NCI-H524 (cell line): ENCODE results near the gene ACBD4.

Source experiments
- DNase-seq, 2 experiments: peaks; one replicate each; lab custom pipeline; 2025; lab: John Stamatoyannopoulos, UW

Gene ACBD4

GRCh38 chr17:45155483-45155882 is 20.0 kb downstream of the ACBD4 start:
- no peak for DNase-seq

- DNase-seq = no peak
Observed at GRCh38 chr17:45156242-45156641, 20.8 kb downstream of the ACBD4 start.

- DNase-seq = peak; percentile 62 to 85
Observed at GRCh38 chr17:45160447-45161287, 25.2 kb downstream of the ACBD4 start.

- DNase-seq = peak; percentile 100
Observed at GRCh38 chr17:45161288-45162024, 26.0 kb downstream of the ACBD4 start, which contains the start of gene HEXIM2. TSS of gene HEXIM2 (plus strand) at chr17:45161875. CDS start at chr17:45162794, 919 bp downstream.

DNA sequence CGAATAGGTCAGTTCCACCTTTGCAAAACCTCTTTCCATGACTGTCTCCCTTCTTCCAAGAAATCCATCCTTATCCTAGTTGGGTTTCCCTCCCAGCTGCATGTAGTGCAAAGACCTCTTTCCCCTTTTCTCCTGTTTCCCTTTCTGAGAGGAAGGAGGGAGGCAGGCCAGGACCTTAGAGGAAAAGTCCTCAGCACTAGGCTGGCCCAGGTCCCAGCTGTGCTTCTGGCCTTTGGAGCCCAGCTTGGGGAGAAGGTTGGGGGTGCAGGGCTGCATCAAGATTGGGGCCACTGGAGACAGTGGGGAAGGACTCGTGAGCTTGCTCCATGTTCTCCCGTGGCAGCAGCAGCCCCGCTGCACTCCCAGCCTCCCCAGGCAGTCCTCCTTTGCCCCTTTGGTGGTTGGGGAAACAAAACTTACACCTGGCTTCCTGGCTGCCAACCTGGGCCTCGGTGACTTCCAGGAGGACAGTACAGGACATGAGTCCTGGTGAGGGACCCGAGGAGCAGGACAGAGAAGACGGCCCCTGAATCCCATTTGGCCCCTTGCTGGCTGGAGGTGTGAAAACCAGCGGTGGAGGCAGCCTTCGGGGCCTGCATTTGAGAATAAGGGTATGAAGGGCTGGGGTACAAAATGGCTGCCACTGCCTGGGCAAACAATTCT is 26.7 kb downstream of the ACBD4 start:
- DNase-seq = no peak

DNA sequence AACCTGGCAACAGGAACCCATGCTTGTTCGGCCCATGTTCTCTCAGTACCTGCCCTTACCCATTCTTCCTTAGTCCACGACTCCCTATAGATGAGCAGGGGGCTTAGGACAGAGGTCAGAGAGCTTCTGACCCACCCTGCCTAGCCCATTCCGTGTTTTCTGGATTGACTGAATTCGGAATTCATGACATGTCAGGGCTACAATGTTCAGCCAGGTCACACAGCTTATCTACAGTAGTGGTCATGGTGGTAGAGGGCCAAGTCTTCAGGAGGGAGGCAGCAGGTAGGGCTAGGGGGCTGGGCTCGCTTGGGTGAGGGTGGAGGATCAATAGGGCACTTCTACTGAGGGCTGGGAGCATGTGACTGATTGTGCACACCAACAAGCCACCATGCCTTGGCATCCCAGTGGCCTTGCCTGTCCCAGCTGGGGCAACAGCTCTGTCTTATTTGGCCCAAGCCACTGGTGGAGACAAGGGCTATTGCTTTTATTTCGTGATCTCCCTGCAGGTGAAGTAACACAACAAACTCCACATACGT is 29.3 kb downstream of the ACBD4 start:
- no peak for DNase-seq

DNA sequence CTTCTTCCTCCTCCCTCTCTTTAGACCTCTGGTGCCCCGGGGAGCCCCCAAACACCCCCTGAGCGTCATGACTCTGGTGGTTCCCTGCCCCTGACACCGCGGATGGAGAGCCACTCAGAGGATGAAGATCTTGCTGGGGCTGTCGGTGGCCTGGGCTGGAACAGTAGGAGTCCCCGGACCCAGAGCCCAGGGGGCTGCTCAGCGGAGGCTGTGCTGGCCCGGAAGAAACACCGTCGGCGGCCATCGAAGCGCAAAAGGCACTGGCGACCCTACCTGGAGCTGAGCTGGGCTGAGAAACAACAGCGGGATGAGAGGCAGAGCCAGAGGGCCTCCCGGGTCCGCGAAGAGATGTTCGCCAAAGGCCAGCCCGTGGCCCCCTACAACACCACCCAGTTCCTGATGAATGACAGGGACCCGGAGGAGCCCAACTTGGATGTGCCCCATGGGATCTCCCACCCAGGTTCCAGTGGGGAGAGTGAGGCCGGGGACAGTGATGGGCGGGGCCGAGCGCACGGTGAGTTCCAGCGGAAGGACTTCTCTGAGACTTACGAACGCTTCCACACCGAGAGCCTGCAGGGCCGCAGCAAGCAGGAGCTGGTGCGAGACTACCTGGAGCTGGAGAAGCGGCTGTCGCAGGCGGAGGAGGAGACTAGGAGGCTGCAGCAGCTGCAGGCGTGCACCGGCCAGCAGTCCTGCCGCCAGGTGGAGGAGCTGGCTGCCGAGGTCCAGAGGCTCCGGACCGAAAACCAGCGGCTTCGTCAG is 33.7 kb downstream of the ACBD4 start:
- no peak for DNase-seq

DNA sequence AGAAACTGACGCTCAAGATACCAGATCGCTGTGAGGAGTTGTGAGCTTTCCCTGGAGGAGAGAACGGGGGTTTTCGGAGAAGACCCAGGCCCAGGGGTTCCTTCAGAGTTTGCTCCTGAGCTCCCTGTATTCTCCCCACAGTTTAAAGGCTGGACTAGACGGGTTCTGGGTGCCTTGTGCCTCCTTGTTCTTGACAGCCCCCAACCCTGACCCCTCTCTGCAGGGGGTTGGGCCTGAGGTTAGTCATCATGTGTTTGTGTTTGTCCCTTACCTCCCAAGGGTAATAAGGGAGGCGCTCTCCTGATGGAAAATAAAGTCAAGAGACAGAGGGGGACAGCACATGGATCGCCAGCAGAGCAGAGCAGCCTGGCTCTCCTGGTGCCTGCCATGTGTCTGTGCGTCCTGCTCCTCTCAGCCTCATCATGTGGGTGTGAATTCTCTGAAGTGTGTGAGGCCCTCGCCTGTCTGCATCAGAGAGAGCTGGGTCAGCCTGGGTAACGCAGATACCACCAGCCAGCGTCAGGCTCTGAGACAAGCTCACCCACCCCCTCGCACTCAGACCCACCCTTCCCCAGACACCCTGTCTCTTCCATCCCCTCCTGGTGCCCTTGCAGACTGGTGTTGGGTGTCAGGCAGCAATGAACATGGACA is 34.9 kb downstream of the ACBD4 start:
- no peak for DNase-seq

DNA sequence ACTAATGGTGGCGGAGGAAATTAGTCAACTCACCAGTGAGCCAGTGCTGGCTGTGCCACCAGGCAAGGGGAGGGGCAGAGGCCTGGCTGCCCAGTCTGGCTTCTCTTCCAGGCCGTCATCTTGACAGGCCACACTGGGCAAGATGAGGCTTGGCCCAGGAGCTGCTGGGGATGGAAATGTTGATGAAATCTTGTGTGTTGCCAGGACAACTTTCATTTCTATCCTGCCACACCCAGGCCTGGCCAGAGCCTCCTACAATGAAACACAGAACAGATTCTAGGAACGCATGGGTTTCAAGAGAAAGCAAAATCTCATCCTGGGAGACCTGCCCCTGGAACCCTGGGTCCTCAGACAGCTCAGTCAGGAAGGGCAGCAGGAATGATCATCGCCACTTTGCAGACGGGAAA is 35.4 kb downstream of the ACBD4 start:
- DNase-seq = no peak

DNA sequence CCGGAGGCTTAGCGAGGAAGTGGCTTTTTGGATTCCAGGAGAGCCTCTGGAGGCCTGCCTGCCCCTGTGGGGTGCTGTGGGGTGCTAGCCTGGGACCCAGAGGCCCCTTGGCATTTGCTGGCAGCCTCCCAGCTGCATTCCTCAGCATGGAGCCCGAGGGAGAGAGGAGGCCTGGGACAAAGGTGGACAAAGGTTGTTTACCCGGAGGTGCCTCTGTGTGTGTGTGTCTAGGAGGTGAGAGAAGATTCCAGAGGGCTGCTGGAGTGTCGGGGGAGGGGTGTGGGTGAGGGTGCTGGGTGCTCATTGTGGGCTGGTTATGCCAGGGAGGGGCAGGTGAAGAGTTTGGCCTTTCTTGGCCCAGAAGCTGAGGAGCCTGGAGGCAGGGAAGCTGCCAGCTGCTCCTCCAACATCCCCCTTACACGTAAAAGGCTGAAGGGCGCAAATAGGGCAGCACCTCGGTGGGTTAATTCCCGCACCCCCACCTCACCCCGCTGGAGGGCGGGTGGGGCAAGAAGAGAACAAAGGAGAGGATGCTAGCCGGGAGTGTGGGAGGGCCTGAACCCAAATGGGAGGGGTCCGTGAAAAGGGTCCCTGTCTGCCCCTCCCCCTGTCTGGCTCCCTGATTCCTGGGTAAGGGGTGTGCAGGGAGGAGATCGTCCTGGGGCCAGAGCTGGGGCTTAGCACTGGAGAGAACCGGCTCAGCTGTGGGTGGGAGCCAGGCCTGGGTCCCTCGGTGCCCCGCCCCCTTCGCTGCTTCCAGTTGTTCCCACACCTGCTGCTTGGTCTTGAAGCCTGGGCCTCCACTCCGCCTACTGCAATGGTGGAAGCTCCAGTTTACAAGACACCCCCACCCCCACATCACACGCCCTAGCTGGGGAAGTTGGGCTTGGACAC is 36.1 kb downstream of the ACBD4 start:
- DNase-seq = no peak

GRCh38 chr17:45172232-45172540 is 36.7 kb downstream of the ACBD4 start:
- DNase-seq = no peak

DNA sequence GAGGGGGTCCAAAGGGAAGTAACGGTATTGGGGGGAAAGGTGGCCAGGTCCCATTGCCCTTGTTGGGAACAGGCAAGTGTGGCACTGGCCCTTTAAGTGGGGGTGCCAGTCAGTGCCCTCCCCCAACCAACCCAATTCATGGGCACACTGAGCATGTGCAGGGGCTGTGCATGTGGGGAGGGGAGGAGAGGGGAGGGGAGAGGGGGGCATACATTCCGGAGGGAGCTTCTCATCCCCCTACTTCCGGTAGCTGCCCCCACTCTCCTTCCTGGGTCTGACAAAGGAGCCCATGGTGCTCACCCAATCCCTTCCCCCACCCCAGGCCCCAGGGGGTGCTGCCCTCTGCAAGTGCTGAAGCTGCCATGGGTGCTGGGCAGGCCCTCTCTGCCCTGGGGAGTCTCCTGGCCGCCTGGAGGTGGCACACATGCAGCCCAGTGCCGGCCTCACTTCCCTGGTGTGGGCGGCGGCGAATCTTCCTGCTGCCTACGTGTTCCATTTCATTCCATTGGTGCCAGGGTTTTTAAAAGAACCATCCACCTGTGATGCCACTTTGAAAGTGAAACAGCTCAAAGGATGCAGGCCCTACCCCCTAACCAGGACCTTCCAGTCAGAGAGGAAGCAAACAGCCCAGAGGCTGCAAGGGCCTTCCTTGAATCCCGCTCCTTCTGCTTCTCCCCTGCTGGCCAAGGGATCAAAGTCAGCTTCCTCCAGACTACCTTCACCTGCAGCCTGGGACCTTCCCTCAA is 37.2 kb downstream of the ACBD4 start:
- peak in 1 of 2 experiments; percentile 41 for DNase-seq

- no peak for DNase-seq
Observed at GRCh38 chr17:45175759-45176115, 40.2 kb downstream of the ACBD4 start.

DNA sequence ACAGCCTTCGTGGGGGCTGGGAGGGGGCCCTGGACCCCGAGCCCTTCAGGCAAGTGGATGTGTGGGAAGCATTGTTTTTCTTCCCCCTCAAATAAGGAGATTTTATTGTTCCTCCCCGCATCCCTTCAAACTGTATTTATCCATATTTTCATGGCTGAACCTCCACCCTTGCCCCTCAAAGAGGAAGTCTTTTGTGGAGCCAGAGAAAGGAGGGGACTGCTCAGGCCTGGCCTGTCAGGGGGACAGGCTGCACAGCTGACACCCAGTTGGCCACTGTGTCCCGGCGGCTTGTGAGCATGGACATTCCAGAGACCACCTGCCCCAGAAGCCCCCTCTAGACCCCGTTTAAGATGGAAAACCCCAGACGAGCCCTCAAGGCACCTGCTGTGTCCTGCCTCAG is 42.1 kb downstream of the ACBD4 start:
- no peak for DNase-seq

DNA sequence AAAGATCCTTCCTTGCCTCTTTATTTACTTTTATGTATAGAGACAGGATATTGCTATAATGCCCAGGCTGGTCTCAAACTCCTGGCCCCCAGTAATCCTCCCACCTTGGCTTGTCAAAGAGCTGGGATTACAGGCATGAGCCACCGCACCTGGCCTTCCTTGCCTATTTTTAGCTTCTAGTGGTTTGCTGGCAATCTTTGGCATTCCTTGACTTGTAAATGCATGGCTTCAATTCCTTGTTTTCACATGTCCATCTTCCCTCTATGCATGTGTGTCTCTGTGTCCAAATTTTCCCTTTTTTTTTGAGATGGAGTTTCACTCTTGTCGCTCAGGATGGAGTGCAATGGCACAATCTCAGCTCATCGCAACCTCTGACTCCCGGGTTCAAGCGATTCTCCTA is 48.7 kb downstream of the ACBD4 start:
- no peak for DNase-seq

DNA sequence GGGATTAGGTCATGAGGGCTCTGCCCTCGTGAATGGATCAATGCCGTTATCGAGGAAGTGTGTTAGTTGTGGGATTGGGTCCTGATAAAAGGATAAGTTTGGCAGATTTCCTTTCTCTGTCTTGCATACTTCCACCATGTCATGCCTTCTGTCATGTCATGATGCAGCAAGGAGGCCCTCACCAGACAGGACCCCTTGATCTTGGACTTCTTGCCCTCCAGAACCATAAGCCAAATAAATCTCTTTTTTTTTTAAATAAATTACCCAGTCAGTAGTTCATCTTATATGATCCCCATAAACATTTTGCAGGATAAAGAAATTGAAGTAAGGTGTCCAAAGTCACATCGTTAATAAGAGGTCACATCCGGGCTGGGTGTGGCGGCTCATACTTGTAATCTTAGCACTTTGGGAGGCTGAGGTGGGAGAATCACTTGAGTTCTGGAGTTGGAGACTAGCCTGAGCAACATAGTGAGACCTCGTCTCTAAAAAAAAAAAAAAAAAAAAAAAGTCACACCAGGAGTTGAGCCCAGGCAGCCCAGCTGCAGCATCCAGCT is 51.4 kb downstream of the ACBD4 start:
- no peak for DNase-seq

DNA sequence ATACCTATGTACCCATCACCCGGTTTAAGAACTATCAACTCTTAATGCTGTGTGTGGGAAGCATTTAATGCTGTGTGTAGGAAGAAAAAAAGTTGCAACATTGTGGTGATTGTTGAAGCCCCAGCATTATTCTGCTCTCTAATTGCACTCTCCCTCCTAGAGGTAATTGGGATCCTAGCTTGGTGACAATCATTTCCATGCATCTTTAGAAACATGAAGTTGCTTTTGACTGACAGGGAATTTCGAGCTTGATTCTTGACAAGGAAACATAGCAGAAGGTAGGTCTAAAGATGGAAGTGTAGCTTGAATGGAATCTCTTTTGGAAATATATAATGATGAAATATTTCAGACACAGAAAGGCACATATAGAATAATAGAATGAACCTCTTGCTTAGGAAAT is 53.5 kb downstream of the ACBD4 start:
- no peak for DNase-seq

- DNase-seq = peak in 1 of 2 experiments; percentile 44
Observed at GRCh38 chr17:45190503-45191255, 55.2 kb downstream of the ACBD4 start.
